ENCODE data around the gene ECM2. TPM values are rescaled to one million over a fixed set of nuclear protein-coding genes. Genes with fewer than 3 reads are reported as not detected.

The ECM2 gene
- total RNA-seq, 1 donor from 2014 or later = 10.8 TPM

- H3K4me1 ChIP-seq = peaks cover 9% of the 10 kb centered on the region
- H3K27me3 ChIP-seq = no peaks in the 10 kb centered on the region
- TF ChIP-seq POLR2AphosphoS5 (IDR thresholded peaks at IDR 0.05; ENCODE audit: insufficient read depth in 1 of 2, low read depth in 1 of 2) (no peak), POLR2A (IDR thresholded peaks at IDR 0.05) (no peak)
- H3K36me3 ChIP-seq = no peaks in the 10 kb centered on the region
- peak overlapping the region; percentile 10 for H3K27ac ChIP-seq
- H3K4me3 ChIP-seq = peak overlapping the region in 1 of 2 donors; percentile 28
- intact Hi-C loops (cut with DNase I) = no loop called here
- no peaks in the 10 kb centered on the region for H3K9me3 ChIP-seq
- DNase-seq (ENCODE audit: extremely low spot score in 2 of 2) = no peak
Observed at GRCh38 chr9:92534204-92534603, 1.6 kb downstream of the ECM2 start.

GRCh38 chr9:92530893-92531292 is 4.9 kb downstream of the ECM2 start:
- Histone ChIP-seq H3K9me3 (no peaks in the 10 kb centered on the region), H3K27me3 (no peaks in the 10 kb centered on the region), H3K4me3 (no peak overlapping the region), H3K36me3 (no peaks in the 10 kb centered on the region), H3K27ac (no peak overlapping the region), H3K4me1 (no peaks in the 10 kb centered on the region)
- no peak for DNase-seq (ENCODE audit: extremely low spot score in 2 of 2)
- no peak for TF ChIP-seq POLR2AphosphoS5 (IDR thresholded peaks at IDR 0.05; ENCODE audit: insufficient read depth in 1 of 2, low read depth in 1 of 2)
- TF ChIP-seq POLR2A (IDR thresholded peaks at IDR 0.05) = no peak
- no peak for TF ChIP-seq CTCF (IDR thresholded peaks at IDR 0.05)
- intact Hi-C loops (cut with DNase I) = no loop called here

GRCh38 chr9:92529124-92529523 is 6.7 kb downstream of the ECM2 start:
- Histone ChIP-seq H3K9me3 (no peaks in the 10 kb centered on the region), H3K4me1 (no peaks in the 10 kb centered on the region), H3K36me3 (no peaks in the 10 kb centered on the region), H3K4me3 (no peak overlapping the region), H3K27me3 (no peaks in the 10 kb centered on the region), H3K27ac (no peak overlapping the region)
- intact Hi-C loops (cut with DNase I) = no loop called here
- no peak for DNase-seq (ENCODE audit: extremely low spot score in 2 of 2)
- TF ChIP-seq CTCF (IDR thresholded peaks at IDR 0.05) = no peak
- TF ChIP-seq POLR2AphosphoS5 (IDR thresholded peaks at IDR 0.05; ENCODE audit: insufficient read depth in 1 of 2, low read depth in 1 of 2) = no peak
- TF ChIP-seq POLR2A (IDR thresholded peaks at IDR 0.05) = no peak

- Histone ChIP-seq H3K27ac (no peak overlapping the region), H3K36me3 (no peaks in the 10 kb centered on the region), H3K9me3 (no peaks in the 10 kb centered on the region), H3K4me3 (no peak overlapping the region), H3K27me3 (no peaks in the 10 kb centered on the region), H3K4me1 (no peaks in the 10 kb centered on the region)
- intact Hi-C loops (cut with DNase I) = no loop called here
- no peak for DNase-seq (ENCODE audit: extremely low spot score in 2 of 2)
- TF ChIP-seq POLR2A (IDR thresholded peaks at IDR 0.05) (no peak), POLR2AphosphoS5 (IDR thresholded peaks at IDR 0.05; ENCODE audit: insufficient read depth in 1 of 2, low read depth in 1 of 2) (no peak), CTCF (IDR thresholded peaks at IDR 0.05) (no peak)
Observed at GRCh38 chr9:92528522-92528849, 7.3 kb downstream of the ECM2 start.

- H3K4me3 ChIP-seq = no peak overlapping the region
- H3K36me3 ChIP-seq = no peaks in the 10 kb centered on the region
- H3K27me3 ChIP-seq = no peaks in the 10 kb centered on the region
- H3K9me3 ChIP-seq = no peaks in the 10 kb centered on the region
- DNase-seq (ENCODE audit: extremely low spot score in 2 of 2) = no peak
- H3K4me1 ChIP-seq = no peaks in the 10 kb centered on the region
- intact Hi-C loops (cut with DNase I) = no loop called here
- H3K27ac ChIP-seq = no peak overlapping the region
- TF ChIP-seq POLR2A (IDR thresholded peaks at IDR 0.05) (no peak), POLR2AphosphoS5 (IDR thresholded peaks at IDR 0.05; ENCODE audit: insufficient read depth in 1 of 2, low read depth in 1 of 2) (no peak), CTCF (IDR thresholded peaks at IDR 0.05) (no peak)
Observed at GRCh38 chr9:92527832-92528521, 7.8 kb downstream of the ECM2 start.
